GM21360 (cell line): Measurements from ENCODE around the gene TRUB2.

ENCODE experiments used
- ATAC-seq: cut with Tn5 transposase; IDR thresholded peaks from one replicate; pipeline ENCODE4 v1.9.1; 2021; ENCODE audit warnings: mild to moderate bottlenecking, moderate library complexity; ENCODE audit not compliant: unreplicated experiment

Gene TRUB2, protein sequence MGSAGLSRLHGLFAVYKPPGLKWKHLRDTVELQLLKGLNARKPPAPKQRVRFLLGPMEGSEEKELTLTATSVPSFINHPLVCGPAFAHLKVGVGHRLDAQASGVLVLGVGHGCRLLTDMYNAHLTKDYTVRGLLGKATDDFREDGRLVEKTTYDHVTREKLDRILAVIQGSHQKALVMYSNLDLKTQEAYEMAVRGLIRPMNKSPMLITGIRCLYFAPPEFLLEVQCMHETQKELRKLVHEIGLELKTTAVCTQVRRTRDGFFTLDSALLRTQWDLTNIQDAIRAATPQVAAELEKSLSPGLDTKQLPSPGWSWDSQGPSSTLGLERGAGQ

DNA sequence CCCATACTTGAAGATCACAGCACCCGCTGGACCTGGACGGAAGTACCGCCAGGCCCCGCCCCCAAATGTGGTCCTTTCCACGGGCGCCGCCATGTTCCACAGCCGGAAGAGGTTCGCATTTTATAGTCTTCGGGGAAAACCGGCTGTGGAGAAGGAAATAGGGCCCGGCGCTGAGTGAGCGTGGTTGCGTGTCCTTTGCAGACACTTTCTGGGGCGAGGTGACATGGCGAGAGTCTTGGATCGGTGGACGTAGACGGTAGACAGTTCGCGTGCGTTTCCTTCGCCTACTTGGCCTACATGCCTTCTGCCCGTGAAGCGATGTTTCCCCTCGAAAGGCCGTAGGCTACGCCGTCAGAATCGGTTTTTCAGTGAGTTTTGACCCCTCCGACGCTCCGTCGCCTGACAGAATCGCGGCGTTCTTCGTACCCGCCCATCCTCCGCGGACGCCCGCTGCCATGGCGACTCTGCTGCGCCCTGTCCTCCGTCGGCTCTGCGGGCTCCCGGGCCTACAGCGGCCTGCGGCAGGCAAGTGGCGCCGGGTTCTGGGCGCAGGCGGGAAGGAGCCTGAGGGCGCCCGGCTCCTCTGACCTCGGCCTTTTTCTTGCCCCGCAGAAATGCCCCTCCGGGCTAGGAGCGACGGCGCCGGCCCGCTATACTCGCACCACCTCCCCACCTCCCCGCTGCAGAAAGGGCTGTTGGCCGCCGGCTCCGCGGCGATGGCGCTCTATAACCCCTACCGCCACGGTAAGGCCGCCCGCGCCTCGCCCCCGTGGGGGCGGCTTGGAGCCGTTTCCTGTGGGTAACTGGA, at the start of gene TRUB2, which contains the start of gene COQ4:
Gene TRUB2, minus strand, starts transcription at position 44 of the 808 bp plus-strand sequence. Its CDS starts 39 bp downstream, at position 5.
Gene COQ4, plus strand, starts transcription at position 436 of the 808 bp plus-strand sequence. Its CDS starts 20 bp downstream, at position 456.
- peak; percentile 71 for ATAC-seq

DNA sequence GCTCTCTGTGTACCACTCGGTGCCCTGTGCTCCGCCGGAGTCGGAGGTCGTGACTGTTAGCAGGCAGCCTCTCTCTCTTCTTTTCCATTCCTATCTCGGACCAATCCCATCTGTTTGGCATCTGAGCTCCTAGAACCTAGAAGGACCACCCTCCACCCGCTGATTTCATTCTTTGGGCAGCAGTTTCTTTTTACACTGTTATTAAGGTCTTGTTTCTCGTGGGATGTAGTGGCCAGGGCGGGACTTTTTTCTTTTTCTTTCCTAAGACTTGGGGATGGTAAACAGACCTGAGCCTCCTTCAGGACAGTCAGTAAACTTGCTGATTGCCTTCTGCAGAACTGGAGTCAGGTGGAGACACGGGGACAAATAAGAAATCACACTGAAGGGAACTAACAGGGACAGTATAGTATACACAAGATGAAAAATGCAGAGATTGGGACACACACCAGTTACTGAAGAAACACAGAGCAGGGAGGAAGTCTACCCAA, 49.4 kb upstream of the TRUB2 start:
- peak; percentile 5 for ATAC-seq

DNA sequence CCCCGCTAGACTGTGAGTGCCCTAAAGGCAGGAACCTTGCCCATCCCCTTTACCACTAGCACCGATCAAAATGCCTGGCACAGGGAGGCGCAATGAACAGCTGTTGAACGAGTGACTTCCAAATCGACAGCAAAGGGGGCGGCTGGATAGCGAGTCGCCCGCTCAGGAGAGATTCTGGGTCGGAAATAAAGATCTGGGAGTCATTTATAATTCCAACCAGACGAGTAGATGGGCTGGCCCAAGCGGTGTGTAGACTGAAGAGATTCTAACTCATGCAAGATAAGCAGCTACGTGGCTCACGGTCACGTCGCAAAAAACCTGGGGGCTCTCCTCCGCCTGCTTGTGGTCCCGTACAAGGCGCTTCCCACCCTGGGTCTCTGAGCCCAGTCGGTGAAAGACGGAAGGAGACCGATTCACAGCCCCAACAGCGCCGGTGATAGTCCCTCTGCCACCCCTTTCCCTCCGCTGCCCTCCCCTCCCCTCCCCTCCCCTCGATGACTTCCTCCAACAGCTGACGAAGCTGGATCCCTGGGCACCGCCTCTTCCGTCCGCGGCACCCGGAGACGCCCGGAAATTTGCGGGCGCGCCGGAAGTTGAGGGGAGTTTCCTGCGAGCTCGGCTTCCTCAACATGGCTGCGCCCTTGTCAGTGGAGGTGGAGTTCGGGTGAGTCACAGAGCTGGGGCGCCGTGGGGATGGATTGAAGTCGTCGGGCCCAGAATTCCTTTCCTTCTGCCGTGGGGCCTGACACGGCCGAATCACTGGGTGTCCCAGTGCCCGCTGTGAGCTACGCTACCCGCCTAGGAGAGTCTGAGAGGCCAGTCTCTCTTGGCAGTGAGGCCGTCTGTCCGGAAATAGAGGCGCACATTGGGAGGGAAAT, 48.7 kb upstream of the TRUB2 start, which contains the start of gene URM1:
Gene URM1, plus strand, starts transcription at position 623 of the 878 bp plus-strand sequence. Its CDS starts 7 bp downstream, at position 630.
- peak; percentile 72 for ATAC-seq

DNA sequence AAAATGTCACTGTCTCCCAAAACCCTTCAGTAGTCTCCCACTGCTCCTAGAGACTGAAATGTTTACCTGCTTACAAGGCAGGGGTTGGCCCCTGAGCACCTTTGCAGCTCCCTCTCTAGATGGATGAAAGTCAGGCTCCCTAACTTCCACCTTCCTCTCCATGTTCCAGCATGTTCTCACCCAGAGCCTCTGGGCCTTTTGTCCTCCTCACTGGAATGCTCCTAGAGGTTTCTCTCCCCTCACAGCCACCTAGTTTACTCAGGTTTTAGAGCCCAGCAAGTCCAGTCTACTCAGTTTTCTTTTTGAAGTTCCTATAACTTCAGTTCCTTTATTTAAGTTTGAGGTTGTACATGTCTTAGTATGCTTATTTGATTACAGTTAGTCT, 48.1 kb upstream of the TRUB2 start:
- ATAC-seq: no peak

DNA sequence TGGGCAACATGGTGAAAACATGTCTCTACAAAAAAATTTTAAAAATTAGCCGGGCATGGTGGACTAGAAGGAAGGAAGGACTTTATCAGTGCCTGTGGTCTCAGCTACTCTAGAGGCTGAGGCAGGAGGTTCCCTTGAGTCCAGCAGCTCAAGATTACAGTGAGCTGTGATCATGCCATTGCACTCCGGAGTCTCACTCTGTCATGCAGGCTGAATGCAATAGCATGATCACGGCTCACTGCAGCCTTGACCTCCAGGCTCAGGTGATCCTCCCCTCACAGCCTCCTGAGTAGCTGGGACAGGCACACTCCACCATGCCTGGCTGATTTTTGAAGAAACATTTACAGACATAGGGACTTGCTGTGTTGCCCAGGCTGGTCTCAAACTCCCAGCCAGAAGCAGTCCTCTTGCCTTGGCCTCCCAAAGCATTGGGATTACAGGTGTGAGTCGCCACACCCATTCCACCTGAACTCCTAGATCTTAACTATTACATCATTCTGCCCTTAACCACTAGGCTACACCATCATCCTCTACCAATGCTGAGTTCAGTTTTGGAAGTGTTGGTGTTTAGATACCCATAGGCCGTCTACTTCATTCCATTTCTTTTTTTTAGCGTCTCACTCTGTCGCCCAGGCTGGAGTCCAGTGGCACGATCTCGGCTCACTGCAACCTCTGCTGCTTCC, 46.9 kb upstream of the TRUB2 start:
- no peak for ATAC-seq

DNA sequence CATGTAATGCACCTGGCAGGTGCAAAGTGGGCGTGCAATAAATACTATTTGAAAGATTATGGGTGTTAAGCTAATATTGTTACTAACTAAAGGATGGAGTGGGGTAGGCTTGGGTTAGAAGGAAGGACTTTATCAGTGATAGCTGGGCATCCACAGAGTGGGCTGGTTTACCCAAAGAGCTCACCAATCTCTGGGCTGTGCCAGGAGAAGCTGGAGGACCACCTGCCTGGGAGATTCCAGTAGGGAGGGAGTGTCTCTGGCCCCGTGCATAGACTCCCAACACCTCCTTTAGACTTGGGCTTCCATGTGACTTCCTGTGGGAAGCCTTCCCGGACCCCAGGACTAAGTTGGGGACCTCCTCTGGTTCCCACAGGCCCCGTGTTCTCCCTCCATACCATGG, 43.3 kb upstream of the TRUB2 start:
- no peak for ATAC-seq

DNA sequence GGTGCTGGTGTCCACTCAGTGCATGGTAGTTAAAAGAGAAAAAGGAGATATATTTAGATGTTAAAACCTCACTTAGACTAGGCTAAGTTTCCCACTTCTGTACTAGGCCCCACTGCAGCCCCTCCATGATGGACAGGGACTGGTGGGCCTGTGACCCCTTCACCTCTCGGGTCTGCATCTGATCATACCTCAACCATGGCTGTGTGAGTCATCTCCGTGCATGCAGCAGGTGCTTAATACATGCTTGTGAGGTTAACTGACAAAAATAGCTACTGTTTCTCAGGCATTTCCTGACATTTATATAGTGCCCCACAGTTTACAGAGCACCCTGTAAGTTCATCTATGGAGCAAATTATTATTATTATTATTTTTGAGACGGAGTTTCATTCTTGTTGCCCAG, 40.5 kb upstream of the TRUB2 start:
- ATAC-seq: no peak

DNA sequence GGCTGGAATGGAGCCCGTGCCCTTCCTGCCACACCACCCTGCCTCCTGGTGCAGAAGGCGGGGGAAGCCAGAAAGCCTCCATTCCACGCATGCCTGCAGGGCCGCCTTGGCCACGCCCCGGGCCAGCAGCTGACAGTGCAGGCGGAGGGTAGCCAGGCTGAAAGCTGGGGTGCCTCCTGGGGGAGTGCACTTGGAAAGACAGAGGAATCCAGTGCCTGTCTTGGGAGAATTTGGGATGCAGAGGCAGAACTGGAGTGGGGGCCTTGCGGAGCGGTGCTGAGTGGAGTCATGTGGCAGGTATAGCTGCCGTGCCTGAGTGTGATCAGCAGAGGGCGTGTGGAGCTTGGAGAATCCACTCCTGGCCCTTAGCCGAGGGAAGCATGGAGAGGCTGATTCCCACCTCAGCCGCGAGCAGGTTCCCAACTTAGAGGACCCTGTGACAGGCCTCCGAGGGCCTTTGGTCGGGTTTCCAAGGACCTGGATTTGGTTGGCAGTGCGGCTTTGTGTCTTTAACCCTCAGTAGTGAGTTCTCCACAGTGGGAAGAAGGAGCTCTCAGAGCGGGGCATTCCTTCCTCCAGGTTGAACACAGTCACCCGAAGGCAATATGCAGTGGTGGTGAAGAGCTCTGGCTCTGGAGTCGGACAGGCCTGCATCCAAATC, 39.9 kb upstream of the TRUB2 start:
- peak; percentile 69 for ATAC-seq

DNA sequence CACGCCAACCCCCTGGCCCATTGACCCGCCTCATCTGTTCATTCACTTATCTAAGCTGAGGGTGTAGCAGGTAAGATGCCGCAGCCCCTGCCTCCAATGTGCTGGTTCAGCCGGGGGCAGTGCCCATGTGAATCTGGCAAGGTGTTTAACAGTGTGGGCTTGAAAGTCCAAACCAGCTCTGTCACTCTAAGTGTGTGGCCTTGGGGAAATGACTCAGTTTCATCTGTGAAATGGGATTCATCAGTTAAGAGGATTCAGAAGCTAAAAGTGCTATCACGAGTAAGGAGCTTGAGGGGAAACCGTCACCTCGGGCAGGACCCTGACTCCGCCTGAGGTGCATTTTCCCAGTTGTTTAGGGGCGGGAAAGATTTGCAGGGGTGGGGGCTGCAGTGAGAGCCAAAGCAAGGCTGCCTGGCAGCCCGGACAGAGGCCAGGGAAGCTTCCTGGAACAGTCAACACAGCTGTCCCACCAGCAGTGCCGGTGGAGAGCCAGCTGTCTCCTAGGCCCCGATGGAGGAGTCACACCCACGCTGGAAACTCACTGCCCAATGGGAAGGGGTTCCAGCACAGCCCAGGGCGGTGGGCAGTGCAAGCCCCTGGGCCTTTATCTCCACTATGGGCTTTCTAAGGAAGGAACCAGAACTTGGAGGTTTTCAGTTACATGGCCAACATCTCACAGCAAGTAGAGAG, 39.2 kb upstream of the TRUB2 start:
- ATAC-seq: no peak

DNA sequence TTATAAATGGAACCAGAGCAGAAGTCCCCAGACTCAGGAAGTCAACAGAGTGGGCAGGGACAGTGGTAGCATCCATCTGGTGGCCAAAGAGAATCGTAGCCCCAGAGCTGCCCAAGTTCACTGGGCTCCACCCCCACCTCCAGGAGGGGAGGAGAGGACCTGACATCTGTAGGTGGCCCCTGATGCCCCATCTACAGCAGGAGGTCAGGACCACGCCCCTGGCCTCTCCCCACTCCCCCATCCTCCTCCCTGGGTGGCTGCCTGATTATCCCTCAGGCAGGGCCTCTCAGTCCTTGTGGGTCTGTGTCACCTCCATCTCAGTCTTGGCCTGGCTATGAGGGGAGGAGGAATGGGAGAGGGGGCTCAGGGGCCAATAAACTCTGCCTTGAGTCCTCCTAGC, 38.6 kb upstream of the TRUB2 start:
- no peak for ATAC-seq

DNA sequence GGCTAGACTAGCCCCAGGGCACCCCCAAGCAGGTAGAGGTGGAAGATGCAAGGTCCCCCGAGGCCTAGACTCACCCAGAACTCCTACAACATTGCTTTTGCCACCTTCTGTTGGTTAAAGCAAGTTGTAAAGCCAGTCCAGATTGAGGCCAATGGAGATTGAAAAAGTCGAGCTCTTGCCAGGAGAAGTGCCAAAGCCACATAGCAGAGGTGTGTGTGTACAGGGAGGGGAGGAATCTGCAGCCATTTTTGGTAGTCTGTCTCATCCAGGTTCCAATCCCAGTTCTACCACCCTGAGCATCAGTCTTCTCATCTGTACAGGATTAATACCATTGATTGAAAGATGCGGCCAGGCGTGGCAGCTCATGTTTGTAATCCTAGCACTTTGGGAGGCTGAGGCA, 36.6 kb upstream of the TRUB2 start:
- no peak for ATAC-seq

DNA sequence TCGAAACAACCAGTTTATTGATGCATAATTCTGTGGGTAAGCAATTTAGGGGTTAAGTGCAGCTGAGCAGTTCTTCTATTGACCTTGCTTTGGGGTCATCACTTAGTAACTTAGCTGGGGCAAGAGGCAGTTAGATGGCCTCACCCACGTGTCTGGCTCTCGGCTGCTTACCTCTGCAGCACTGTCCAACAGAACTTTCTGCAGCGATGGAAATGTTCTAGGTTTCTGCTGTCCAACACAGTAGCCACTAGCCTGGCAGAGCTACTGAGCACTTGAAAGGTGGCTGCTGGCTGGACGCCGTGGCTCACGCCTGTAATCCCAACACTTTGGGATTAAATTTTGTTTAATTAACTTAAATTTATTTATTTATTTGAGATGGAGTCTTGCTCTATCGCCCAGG, 35.8 kb upstream of the TRUB2 start:
- no peak for ATAC-seq

DNA sequence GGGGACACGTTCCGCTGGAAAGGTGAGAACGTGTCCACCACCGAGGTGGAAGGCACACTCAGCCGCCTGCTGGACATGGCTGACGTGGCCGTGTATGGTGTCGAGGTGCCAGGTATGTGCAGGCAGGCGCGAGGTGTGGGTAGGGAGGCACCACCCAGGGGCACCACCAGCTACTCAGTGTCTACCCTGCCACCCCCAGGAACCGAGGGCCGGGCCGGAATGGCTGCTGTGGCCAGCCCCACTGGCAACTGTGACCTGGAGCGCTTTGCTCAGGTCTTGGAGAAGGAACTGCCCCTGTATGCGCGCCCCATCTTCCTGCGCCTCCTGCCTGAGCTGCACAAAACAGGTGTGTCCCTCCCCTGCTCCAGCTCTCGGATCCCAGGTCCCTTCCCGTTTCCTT, 33.2 kb upstream of the TRUB2 start:
- ATAC-seq: no peak

DNA sequence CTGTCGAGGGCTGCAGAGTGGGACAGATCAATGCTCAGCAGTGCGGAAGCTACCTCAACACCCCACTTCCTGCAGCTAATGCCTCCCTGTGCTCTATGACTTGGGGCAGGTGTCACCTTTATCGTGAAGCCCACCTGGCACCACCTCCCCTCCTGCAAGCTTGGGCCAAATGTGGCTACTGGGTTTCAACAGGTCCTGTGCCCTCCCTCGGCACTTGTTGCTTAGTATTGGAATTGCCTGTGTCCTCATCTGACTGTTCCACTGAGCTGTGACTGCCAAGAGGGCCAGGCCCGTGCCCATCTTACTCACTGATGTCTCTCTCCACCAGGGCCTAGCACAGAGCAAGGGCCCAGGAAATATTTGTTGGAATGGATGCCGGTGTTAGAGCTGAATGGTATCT, 27.5 kb upstream of the TRUB2 start:
- ATAC-seq: no peak

DNA sequence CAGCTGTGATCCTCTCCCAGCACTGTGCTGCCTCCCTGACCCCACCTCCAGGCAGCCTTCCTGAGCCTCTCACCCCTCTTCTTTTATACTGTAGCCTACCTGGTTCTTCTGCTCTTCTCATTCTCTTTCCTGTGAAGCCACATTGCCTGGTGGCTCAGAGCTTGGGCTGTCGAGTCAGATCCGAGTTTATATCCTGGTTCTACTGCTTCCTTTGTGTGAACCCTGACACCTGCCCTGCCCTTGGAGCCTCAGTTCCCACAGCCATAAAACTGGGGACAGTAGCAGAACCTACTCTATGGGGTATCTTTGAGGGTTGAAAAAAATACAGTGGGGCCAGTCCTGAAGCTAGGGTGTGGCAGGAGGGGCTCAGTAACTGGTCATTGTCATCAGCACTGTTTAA, 26.9 kb upstream of the TRUB2 start:
- ATAC-seq: no peak

DNA sequence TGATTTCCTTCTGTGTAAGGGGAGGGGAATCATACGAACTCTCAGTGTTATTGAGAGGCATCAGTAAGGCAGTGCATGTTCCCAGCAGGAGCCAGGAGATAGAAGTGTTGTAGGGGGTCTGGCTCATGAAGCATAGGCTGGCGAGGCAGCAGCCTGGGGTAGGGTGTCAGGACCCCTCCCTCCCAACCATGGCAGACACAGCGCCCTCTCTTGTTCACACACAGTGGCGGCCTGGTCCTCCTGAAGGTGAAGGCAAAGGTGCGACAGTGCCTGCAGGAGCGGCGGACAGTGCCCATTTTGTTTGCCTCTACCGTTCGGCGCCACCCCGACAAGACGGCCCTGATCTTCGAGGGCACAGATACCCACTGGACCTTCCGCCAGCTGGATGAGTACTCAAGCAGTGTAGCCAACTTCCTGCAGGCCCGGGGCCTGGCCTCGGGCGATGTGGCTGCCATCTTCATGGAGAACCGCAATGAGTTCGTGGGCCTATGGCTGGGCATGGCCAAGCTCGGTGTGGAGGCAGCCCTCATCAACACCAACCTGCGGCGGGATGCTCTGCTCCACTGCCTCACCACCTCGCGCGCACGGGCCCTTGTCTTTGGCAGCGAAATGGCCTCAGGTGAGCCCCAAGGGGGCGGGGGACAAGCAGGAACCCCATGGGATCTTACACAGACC, 22.8 kb upstream of the TRUB2 start:
- no peak for ATAC-seq

DNA sequence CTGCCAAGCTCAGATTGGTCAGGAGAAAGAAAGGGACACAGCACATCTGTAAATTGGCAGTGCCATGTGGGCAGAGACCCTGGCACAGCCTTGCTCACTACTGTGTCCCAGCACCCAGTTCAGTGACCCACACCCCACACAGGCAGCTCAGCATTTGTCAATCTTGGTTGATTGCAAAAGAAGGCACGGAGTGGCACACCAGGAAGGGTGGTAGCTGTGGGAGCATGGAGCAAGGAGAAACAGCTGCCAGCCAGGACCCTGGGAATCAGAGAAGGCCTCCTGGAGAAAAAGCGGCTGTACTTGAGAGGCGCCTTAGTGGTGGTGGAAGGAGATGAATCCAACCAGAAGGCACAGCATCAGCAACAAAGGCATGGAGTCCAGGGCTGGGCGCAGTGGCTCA, 21.6 kb upstream of the TRUB2 start:
- no peak for ATAC-seq

DNA sequence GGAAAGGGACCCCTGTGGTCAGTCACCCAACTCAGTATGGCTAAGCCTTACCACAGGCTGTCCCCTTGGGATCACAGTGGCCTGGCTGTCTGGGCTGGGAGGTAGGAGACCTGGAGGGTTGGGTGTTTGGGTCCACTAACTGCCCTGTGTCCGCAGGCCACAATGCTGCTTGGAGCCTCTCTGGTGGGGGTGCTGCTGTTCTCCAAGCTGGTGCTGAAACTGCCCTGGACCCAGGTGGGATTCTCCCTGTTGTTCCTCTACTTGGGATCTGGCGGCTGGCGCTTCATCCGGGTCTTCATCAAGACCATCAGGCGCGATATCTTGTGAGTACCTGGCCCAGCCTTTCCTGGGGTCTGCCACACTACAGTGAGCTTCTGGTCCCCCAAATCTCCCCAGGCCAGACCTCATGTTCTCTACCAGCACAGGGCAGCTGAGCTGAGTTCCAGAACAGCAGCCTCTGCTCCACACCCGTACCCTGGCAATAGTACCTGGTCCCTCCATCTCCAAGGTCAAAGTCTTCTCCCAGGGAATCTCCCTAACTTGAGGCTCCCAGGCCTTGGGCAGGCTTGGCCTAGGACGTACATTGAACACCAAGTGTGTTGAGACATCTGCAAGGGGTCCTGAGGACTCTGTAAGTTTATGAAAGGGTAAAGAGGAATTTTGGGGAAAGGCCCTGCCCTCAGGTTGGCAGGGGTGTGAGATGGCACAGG, 20.9 kb upstream of the TRUB2 start:
- no peak for ATAC-seq
